Measurements from ENCODE around the gene CALML3. TPM values are rescaled to one million over a fixed set of nuclear protein-coding genes. Genes with fewer than 3 reads are reported as not detected.

CALML3 gene
- polyA plus RNA-seq, 10 donors, result 0.10 to 0.49 (median 0.19) TPM

- DNase-seq, result no peak
Observed at GRCh38 chr10:5506246-5506645, 18.5 kb upstream of the CALML3 start.

DNA sequence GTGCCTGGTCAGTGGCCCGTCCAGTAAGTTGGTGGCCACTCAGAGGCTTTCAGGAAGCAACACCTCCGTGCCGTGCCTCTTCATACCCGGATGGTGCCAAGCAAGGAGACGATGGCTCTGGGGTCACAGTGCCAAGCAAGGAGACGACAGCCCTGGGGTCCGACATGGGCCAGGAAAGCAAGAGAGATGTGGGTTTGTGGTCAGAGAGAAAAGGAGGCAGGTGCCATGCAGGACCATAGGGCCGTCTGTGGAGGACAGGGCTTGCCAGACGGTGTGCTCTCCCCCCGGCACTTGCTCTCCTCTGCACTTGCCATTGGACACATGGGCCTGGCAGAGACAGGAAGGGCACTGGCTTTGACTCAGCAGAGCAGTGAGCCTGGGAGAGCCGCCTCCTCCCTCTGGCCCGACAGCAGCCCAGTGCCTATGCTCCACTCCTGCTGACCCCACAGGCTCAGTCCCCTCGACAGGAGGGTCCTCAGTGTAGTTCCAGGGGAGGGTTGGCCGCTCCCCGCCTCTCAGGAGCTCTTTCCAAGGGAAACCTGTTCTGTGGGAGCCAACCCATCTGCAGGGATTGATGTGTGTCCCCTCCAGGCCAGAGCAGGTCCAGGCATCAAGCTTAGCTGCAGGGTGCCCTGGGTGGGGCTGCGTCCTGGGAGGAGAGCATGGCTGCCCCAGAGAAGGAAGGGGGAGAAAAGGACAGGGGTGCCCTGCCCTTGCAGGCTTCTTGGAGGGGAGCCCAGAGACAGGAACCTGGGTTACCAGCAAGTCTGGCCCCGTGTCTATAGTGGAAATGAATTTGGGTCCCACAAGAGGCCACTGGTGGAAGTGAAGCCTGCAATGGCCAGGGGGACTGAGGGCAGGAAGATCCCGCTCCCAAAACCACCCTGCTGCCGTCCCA lies 17.8 kb upstream of the CALML3 start:
- no peak for DNase-seq

GRCh38 chr10:5507649-5508131 lies 17.1 kb upstream of the CALML3 start:
- DNase-seq, result no peak

- no peak for DNase-seq
Observed at GRCh38 chr10:5508161-5508604, 16.6 kb upstream of the CALML3 start.

- DNase-seq, result no peak
Observed at GRCh38 chr10:5508786-5509185, 16.0 kb upstream of the CALML3 start.

- no peak for DNase-seq
Observed at GRCh38 chr10:5509236-5509635, 15.5 kb upstream of the CALML3 start.

DNA sequence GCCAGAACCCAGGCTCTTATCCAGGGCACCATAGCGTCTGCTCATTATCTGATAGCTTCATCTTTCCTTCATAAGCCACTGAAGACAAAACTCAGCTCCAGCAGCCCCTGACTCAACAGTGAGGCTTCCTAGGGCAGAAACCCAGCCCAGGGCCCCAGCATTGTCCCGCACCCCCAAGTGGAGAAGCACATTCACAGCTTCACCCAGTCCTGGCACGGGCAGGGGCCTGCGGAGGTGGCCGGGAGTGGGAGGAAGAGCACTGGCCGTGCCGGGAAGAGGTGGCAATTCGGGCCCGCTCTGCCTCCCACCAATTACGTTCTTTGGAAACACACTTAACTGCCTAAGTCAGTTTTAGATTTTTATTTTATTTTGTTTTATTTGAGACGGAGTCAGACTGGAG lies 15.1 kb upstream of the CALML3 start:
- DNase-seq, result no peak

- DNase-seq, result peak in 2 of 3 donors; percentile 37 to 77
Observed at GRCh38 chr10:5510281-5511072, 14.3 kb upstream of the CALML3 start.

DNA sequence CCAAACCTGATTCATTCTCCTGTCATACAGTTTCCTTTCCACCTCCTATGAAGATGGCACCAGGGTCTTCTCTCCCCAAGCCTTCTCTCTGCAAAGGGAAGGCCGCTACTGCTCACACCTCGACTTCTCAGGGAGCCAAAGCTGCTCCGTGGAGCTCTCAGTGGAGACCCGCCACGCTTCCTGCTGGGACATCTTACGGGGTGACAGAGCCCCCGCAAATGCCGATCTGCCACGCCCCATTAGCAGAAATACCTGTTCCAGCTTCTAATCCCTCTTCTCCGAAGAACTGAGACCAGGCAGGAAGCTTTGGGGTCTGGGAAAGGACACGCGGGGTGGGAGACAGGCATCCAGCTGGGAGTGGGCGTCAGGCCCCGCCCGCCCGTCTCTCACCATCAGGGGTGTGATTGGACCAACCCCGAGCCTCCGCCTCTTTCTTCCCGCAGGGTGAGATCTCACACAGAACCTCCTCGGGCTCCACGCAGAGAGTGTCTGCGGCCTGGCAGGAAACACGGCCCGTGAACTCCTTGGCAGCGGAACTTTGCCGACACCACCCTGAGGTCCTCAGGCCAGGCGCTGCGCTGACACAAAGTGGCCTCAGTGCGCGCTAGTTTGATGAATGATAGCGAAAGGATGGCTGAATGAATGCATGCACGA lies 13.4 kb upstream of the CALML3 start:
- no peak for DNase-seq

GRCh38 chr10:5511885-5512280 lies 12.9 kb upstream of the CALML3 start:
- no peak for DNase-seq

- no peak for DNase-seq
Observed at GRCh38 chr10:5512331-5512730, 12.4 kb upstream of the CALML3 start.

GRCh38 chr10:5512881-5513612 lies 11.7 kb upstream of the CALML3 start:
- no peak for DNase-seq

DNA sequence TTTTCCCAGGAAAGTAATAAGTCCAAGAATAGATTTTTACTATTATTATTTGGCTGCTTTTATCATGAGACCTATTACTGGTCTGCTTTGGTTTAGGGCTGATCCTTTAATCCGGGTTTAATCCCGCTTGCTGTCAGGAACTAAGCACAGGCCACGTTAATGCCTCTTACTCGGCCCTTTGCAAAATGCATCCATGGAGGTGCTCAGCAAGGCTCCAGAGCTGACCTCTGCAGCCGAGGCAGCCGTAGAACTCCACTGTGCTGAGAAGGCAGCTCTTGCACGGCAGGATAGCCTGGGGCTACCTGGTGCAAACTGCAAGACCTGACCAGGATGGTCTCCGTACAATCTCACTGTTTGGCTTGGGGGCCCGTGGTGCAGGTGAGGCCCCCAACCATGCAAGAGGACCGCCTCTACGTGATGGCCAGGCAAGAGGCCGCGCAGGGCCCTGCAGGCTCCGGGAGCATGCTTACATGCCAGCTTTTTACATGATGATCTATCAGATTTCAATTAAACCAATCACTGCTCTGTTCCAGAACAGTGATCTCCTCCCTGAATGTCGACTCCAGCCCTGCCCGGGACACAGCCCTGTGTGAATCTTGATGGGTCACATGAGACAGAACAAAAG lies 10.4 kb upstream of the CALML3 start:
- DNase-seq, result no peak

GRCh38 chr10:5515948-5516761 lies 8.6 kb upstream of the CALML3 start:
- DNase-seq, result no peak

GRCh38 chr10:5517546-5517945 lies 7.2 kb upstream of the CALML3 start:
- no peak for DNase-seq

DNA sequence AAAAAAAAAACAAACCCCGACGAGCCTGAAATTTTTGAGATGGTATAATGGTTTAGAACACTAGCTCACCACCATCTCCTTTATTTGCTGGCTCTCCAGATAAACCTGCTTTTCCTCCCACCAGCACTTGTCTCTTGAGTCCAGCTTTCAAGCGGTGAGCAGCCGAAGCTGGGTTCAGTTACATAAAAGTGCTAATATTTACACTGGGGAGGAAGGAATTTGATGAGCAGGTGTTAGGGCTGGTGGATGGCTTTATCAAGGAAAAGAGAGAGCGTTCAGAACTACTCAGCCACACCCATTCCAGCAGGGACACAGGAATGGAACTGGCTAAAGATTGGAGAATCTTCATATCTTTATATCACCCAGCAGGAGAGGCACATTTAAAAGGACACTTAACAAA lies 6.6 kb upstream of the CALML3 start:
- no peak for DNase-seq

- no peak for DNase-seq
Observed at GRCh38 chr10:5519054-5519453, 5.7 kb upstream of the CALML3 start.

DNA sequence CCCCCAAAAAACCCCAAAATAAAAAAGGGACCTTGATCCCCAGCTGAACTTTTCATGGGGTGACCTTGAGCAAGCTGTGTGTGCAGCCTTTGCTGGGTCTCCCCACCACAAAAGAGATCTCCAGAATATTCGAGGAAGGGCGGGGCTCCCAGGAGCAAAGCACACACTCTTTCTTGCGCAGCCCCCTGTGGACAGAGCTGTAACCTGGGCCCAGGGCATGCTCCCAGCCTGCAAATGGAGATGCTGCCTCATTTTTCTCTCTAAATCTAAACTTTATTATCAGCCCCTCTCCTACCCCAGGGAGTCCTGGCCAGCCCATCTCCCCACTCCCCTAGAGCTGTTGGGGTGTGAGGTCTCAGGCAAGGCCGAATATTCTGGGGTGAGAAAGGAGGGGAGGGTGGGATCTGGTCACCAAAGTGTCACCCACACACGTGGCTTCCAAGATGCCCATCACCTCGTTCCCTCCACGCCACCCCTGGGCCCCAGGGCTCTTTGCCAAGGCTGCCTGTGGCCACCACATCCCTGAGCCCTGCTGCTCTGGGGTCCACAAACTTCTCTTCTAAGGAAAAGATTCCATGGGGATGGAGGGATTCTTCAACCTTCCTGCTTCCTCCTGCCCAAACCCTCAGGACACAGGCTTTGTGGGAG lies 1.7 kb upstream of the CALML3 start:
- DNase-seq, result no peak

DNA sequence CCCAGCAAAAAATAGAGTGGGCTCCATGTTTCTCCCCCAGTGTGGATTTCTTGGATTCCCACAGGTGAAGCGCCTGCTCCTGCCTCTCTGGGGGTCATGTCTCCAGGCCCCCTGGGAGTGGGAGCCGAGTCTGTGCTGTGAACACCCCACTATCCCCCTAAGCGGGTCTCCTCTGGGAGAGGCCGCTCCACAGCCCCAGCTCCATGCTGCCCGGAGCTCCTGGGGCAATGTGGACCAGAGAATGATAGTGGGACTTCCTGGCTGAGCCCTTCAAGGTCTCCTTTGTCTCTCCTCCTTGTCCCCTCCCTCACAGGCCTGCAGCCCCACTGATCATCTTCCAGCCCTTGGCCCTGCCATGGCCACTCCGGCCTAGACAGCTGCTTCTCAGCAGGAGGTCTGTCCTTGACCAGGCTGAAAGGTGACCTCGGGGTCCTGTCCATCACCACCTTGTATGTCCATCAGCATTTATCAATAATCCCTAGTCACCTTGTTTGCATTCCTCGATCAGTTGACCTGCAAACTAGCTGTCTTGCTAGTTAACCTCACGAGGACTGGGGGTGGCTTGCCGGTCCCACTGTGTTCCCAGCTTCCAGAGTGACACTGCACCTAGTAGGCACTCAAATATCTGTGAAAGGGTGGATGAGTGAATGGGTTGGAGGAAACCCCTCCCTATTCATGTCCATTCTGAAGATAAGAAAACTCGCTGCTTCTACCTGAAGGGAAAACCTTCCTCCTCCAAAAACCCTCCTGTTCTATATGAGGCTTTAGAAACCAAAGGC lies 776 bp upstream of the CALML3 start:
- no peak for DNase-seq
